Endothelial cell of umbilical vein (primary cell): ENCODE results near the gene USP49. TPM values are rescaled to one million over a fixed set of nuclear protein-coding genes. Genes with fewer than 3 reads are reported as not detected.

Experiments used
- Bru-seq: library from RNA; stranded (reverse); fragments of 400-500 nt; gene quantifications from one replicate; lab custom pipeline; 2021; lab: Mats Ljungman, UMichigan
- BruChase-seq, 2 experiments: library from RNA; stranded (reverse); fragments of 400-500 nt; gene quantifications; one replicate each; lab custom pipeline; 2021; lab: Mats Ljungman, UMichigan
- BruUV-seq: library from RNA; stranded (reverse); fragments of 400-500 nt; replicated peaks from 2 replicates; lab custom pipeline; 2021; lab: Mats Ljungman, UMichigan
- CTCF ChIA-PET: fragments of 300-600, 350-600 bp; sonication (Branson Sonifier 250); formaldehyde crosslinking; loops from one replicate; lab custom pipeline; 2021; ENCODE audit warnings: antibody characterized with exemption, inconsistent platforms; lab: Charles Lee
- POLR2A ChIA-PET: fragments of 300-600, 350-600 bp; sonication (Branson Sonifier 250); formaldehyde crosslinking; loops from one replicate; lab custom pipeline; 2021; ENCODE audit warnings: antibody characterized with exemption, inconsistent platforms; lab: Charles Lee
- DNase-seq: peaks from one replicate; pipeline ENCODE4 v3.0.0-alpha.2; 2011; ENCODE audit warnings: low read depth, low spot score
- FAIRE-seq: peaks from 2 replicates; lab custom pipeline; 2011; peaks lifted over from hg19 to GRCh38; lab: Jason Lieb, UNC
- H2AFZ ChIP-seq: 2 replicates; pipeline ENCODE4 v1.6.0; 2012; ENCODE audit warnings: low read depth, low read length, control low read depth, inconsistent platforms
- H3K27ac ChIP-seq: 2 replicates; pipeline ENCODE4 v1.5.1; 2011; ENCODE audit warnings: low read depth, mild to moderate bottlenecking, control low read depth, low read length, moderate library complexity; ENCODE audit not compliant: insufficient read depth
- H3K27me3 ChIP-seq, 2 experiments: 2 replicates each; pipeline versions ENCODE4 v1.6.0 to v1.6.1; 2011; ENCODE audit warnings: low read length in 2 of 2, mixed read lengths in 1 of 2; ENCODE audit not compliant: control insufficient read depth in 2 of 2, insufficient read depth in 2 of 2
- H3K36me3 ChIP-seq, 2 experiments: 2 replicates in 1 of 2; 3 replicates in 1 of 2; pipeline ENCODE4 v1.5.1; 2011; ENCODE audit warnings: low read length in 2 of 2, mild to moderate bottlenecking in 1 of 2, moderate library complexity in 1 of 2; ENCODE audit not compliant: control insufficient read depth in 2 of 2, insufficient read depth in 2 of 2; ENCODE audit errors: extremely low read depth in 1 of 2
- H3K4me1 ChIP-seq: 3 replicates; pipeline ENCODE4 v1.5.1; 2011; ENCODE audit warnings: mild to moderate bottlenecking, low read length; ENCODE audit not compliant: control insufficient read depth, insufficient read depth; ENCODE audit errors: extremely low read depth
- H3K4me2 ChIP-seq: 2 replicates; pipeline ENCODE4 v1.6.1; 2011; ENCODE audit warnings: low read length, control low read depth, mixed read lengths; ENCODE audit not compliant: insufficient read depth
- H3K4me3 ChIP-seq, 3 experiments: fragments of 200-600 bp in 1 of 3; sonication (generic), shearing (Covaris generic) in 1 of 3; replicated peaks in 1 of 3; 2 replicates each; pipeline ENCODE4 v1.5.1; 2011 to 2016; ENCODE audit warnings: control low read depth in 3 of 3, low read length in 3 of 3, mild to moderate bottlenecking in 2 of 3, inconsistent platforms in 1 of 3, low read depth in 1 of 3, moderate library complexity in 1 of 3; ENCODE audit not compliant: insufficient read depth in 1 of 3
- H3K79me2 ChIP-seq: 2 replicates; pipeline ENCODE4 v1.6.0; 2012; ENCODE audit warnings: low read length, inconsistent platforms; ENCODE audit not compliant: control insufficient read depth, insufficient read depth
- H3K9ac ChIP-seq: replicated peaks from 2 replicates; pipeline ENCODE3; 2011; ENCODE audit warnings: low read length, control low read depth; ENCODE audit not compliant: insufficient read depth; ENCODE audit errors: extremely low read depth
- H3K9me1 ChIP-seq: replicated peaks from 3 replicates; pipeline ENCODE4 v1.6.0; 2011; ENCODE audit warnings: mild to moderate bottlenecking, low read length; ENCODE audit not compliant: control insufficient read depth, insufficient read depth; ENCODE audit errors: extremely low read depth
- H3K9me3 ChIP-seq: replicated peaks from 2 replicates; pipeline ENCODE4 v1.5.1; 2012; ENCODE audit warnings: low read length, inconsistent platforms; ENCODE audit not compliant: control insufficient read depth, insufficient read depth
- H4K20me1 ChIP-seq: replicated peaks from 2 replicates; pipeline ENCODE3; 2011; ENCODE audit warnings: mild to moderate bottlenecking, low read length; ENCODE audit not compliant: control insufficient read depth, insufficient read depth; ENCODE audit errors: extremely low read depth
- CTCF ChIP-seq, 2 donors: IDR thresholded peaks; 1 replicate in 1 of 2; 2 replicates in 1 of 2; pipeline ENCODE4 v1.5.1; 2011; ENCODE audit warnings: low read length in 2 of 2, mild to moderate bottlenecking in 2 of 2, moderate library complexity in 2 of 2, control low read depth in 1 of 2, inconsistent platforms in 1 of 2, low read depth in 1 of 2; ENCODE audit not compliant: insufficient read depth in 1 of 2; ENCODE audit errors: extremely low read depth in 1 of 2
- EZH2 ChIP-seq: IDR thresholded peaks from 2 replicates; pipeline ENCODE4 v1.6.1; 2012; ENCODE audit warnings: borderline replicate concordance, low read depth, mild to moderate bottlenecking, moderate library complexity, low read length, inconsistent platforms; ENCODE audit not compliant: severe bottlenecking
- FOS ChIP-seq: IDR thresholded peaks from 2 replicates; pipeline ENCODE4 v1.6.1; 2011; ENCODE audit warnings: mild to moderate bottlenecking, low read length, moderate library complexity, borderline replicate concordance; ENCODE audit not compliant: insufficient read depth
- GATA2 ChIP-seq: IDR thresholded peaks from 2 replicates; pipeline ENCODE4 v1.7.0; 2011; ENCODE audit warnings: low read depth, mild to moderate bottlenecking, moderate library complexity, mixed read lengths, low read length; ENCODE audit not compliant: insufficient read length, insufficient read depth
- JUN ChIP-seq: IDR thresholded peaks from 2 replicates; pipeline ENCODE4 v1.6.1; 2011; ENCODE audit warnings: borderline replicate concordance, low read depth; ENCODE audit not compliant: insufficient read length, insufficient read depth
- MAX ChIP-seq: IDR thresholded peaks from 2 replicates; pipeline ENCODE4 v1.6.1; 2011; ENCODE audit not compliant: insufficient read depth, insufficient read length
- MYC ChIP-seq: IDR thresholded peaks from one replicate; pipeline ENCODE4 v1.6.1; 2011; ENCODE audit warnings: mild to moderate bottlenecking, low read depth, low read length
- POLR2A ChIP-seq: IDR thresholded peaks from 2 replicates; pipeline ENCODE4 v1.6.1; 2012; ENCODE audit warnings: low read depth, mild to moderate bottlenecking, control low read depth, low read length
- POLR2AphosphoS5 ChIP-seq: IDR thresholded peaks from 2 replicates; pipeline ENCODE4 v1.6.1; 2012; ENCODE audit warnings: low read depth, mild to moderate bottlenecking, control low read depth, low read length, moderate library complexity; ENCODE audit not compliant: insufficient read depth
- dilution Hi-C: fragments of 300-500 bp; cut with MboI; formaldehyde crosslinking; loops from one replicate; pipeline ENCODE4 v1.15.0; 2019; ENCODE audit warnings: low sequenced_read_pairs; ENCODE audit not compliant: extremely low pct_ligation_motif_present
- intact Hi-C: fragments of 100-400 bp; cut with micrococcal nuclease; formaldehyde crosslinking; loops from one replicate; pipeline ENCODE4 v1.10.0; 2022
- long read RNA-seq: library from polyadenylated mRNA; stranded (forward); transcript quantifications from one replicate; pipeline ENCODE4 v2.0.0, GENCODE V29; 2021
- polyA minus RNA-seq, 3 experiments: library from RNA; depleted of rRNA, polyadenylated mRNA; stranded (reverse); fragments of >200 nt; gene quantifications; 1 replicate in 1 of 3; 2 replicates in 2 of 3; pipeline ENCODE4 v1.2.3, GENCODE V29; 2011
- polyA plus RNA-seq, 4 experiments: library from polyadenylated mRNA; depleted of rRNA in 3 of 4; stranded (reverse) in 3 of 4; unstranded in 1 of 4; fragments of >200 nt; gene quantifications; 2 replicates each; pipeline versions ENCODE4 v1.2.1 to v1.2.3, GENCODE V29; 2011 to 2012; ENCODE audit warnings: missing spikeins in 1 of 4
- total RNA-seq: library from RNA; stranded (reverse); gene quantifications from 2 replicates; pipeline ENCODE4 v1.2.3, GENCODE V29; 2021

USP49 gene
- total RNA-seq, result 4.1 and 4.5 TPM in 2 replicates
- polyA plus RNA-seq, result 2.1 and 2.4 TPM in 2 replicates
- 1.2 and 1.9 TPM in 2 replicates for polyA plus RNA-seq (2011; cell fraction: cytosol; rRNA removed)
- polyA plus RNA-seq (2011; cell fraction: nucleus; rRNA removed), result 10.6 and 11.7 TPM in 2 replicates
- polyA plus RNA-seq (2012), result 4.1 and 4.6 TPM in 2 replicates
- polyA minus RNA-seq, result 4.4 and 5.0 TPM in 2 replicates
- polyA minus RNA-seq (2011; cell fraction: cytosol; rRNA and poly(A)+ RNA removed), result 2.4 TPM
- 7.1 and 9.0 TPM in 2 replicates for polyA minus RNA-seq (2011; cell fraction: nucleus; rRNA and poly(A)+ RNA removed)
- percentile 55 among the genes with signal in this experiment for Bru-seq, nascent RNA
- BruChase-seq, experiment 1, labeled RNA remaining after a 6-hour chase, result percentile 63 among the genes with signal in this experiment
- percentile 57 among the genes with signal in this experiment for BruChase-seq, experiment 2, labeled RNA remaining after a 2-hour chase
- long read RNA-seq, partial matches to known transcripts, result 0 of 3 reads
- long read RNA-seq, other reads (novel, unspliced or antisense), result 3 of 3 reads

- Histone ChIP-seq H3K4me3 (peak within 1 kb of the TSS; percentile 70 to 78 (median 72)), H3K9me1 (no peaks in the 10 kb centered on the region), H3K4me1 (peaks cover 12% of the 10 kb centered on the region), H3K36me3 (no peaks in the 10 kb centered on the region), H2AFZ (peak within 1 kb of the TSS; percentile 90), H3K9ac (peak within 1 kb of the TSS; percentile 70), H4K20me1 (no peaks in the 10 kb centered on the region), H3K9me3 (no peaks in the 10 kb centered on the region), H3K27ac (peak within 1 kb of the TSS; percentile 84), H3K4me2 (peak within 1 kb of the TSS; percentile 81), H3K27me3 (peaks cover 0 to 2% of the 10 kb centered on the region in 2 experiments), H3K79me2 (no peaks in the 10 kb centered on the region)
- ChIA-PET CTCF (interaction anchor here (0.9 to 1.9 kb wide), 7 partner anchors 26 to 149 kb away, joined by 3 to 14 read pairs (median 9); partner anchors contain the start of genes BYSL, MED20 and TOMM6), POLR2A (interaction anchor here (0.6 to 1.0 kb wide), 3 partner anchors 26 to 111 kb away, joined by 3 to 4 read pairs (median 4); partner anchors contain the start of genes BYSL, CCND3 and MED20)
- DNase-seq (peak; percentile 89), FAIRE-seq (peak; percentile 89)
- intact Hi-C loops, result loop anchor here (1.0 to 2.0 kb wide), 6 partner anchors 22 to 149 kb away; partner anchors contain the start of genes BYSL, MED20 and TOMM6
- BruUV-seq, result TSS peak; percentile 70
- peak; percentile 84 for TF ChIP-seq POLR2AphosphoS5
- no peak for TF ChIP-seq EZH2
- no peak for TF ChIP-seq FOS
- TF ChIP-seq JUN, result no peak
- TF ChIP-seq POLR2A, result peak; percentile 70
- no peak for TF ChIP-seq CTCF (IDR thresholded peaks at IDR 0.05; ENCODE audit: extremely low read depth in 1 of 2, insufficient read depth in 1 of 2, low read depth in 1 of 2, low read length in 2 of 2)
- no peak for TF ChIP-seq MYC
- peak; percentile 63 for TF ChIP-seq MAX
- TF ChIP-seq GATA2, result no peak
- dilution Hi-C loops, result no loop called here
Observed at GRCh38 chr6:41895300-41896233, at the start of gene USP49. USP49 (minus strand) TSS chr6:41895375; CDS start chr6:41806983, 88,392 bp downstream.
